Gastrocnemius medialis (tissue), 4 donors: ENCODE results near the gene TDRD5.

Experiments used
- CTCF ChIP-seq, 5 experiments: fragments of 450-650 bp in 3 of 5; fragments of 200-600 bp in 2 of 5; sonication (generic) in 2 of 5; IDR thresholded peaks in 4 of 5; conservative IDR thresholded peaks in 1 of 5; 1 replicate in 4 of 5; 2 replicates in 1 of 5; pipeline ENCODE4 v1.5.1; 2016 to 2019; ENCODE audit warnings: antibody characterized with exemption in 5 of 5, mild to moderate bottlenecking in 3 of 5, moderate library complexity in 3 of 5
- POLR2A ChIP-seq, 2 donors: fragments of 450-650 bp; IDR thresholded peaks; one replicate each; pipeline ENCODE4 v1.6.1; 2017; ENCODE audit warnings: antibody characterized with exemption in 2 of 2, mild to moderate bottlenecking in 2 of 2, moderate library complexity in 2 of 2

DNA sequence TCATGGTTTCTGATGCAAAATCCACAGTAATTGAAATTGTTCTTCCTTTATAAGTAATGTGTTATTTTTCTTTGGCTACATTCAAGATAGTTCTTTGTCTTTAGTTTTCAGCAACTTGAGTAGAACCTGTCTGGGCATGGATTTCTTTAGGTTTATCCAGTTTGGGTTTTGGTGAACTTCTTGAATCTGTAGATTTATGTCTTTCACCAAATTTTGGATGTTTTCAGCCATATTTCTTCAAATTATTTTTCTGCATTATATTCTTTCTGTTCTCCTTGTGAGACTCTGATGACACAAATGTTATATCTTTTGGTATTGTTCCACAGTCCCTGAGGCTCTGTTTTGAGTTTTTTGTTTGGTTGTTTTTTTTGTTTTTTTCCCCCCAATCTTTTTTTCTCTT, 69.4 kb downstream of the TDRD5 start:
- TF ChIP-seq POLR2A (IDR thresholded peaks at IDR 0.05) = no peak
- no peak for TF ChIP-seq CTCF (IDR thresholded peaks at IDR 0.05 in 4 of 5, conservative IDR thresholded peaks at IDR 0.05 in 1 of 5)
